Smooth muscle cell (in vitro differentiated cells): ENCODE measurements around the gene MAN1C1. TPM values are rescaled to one million over a fixed set of nuclear protein-coding genes. Genes with fewer than 3 reads are reported as not detected.

ENCODE experiments used
- DNase-seq: peaks from one replicate; lab custom pipeline; 2025; ENCODE audit not compliant: unreplicated experiment; lab: John Stamatoyannopoulos, UW
- H2AFZ ChIP-seq: fragments of 200-600 bp; sonication (generic); 2 replicates; pipeline ENCODE4 v1.6.0; 2016; ENCODE audit warnings: antibody characterized with exemption, low read depth, mild to moderate bottlenecking
- H3F3A ChIP-seq: fragments of 200-600 bp; sonication (generic); 2 replicates; pipeline ENCODE4 v1.6.0; 2017; ENCODE audit warnings: antibody characterized with exemption, low read depth
- H3K27ac ChIP-seq: fragments of 200-600 bp; sonication (generic); 2 replicates; pipeline ENCODE4 v1.5.1; 2016; ENCODE audit warnings: low read depth, mild to moderate bottlenecking
- H3K27me3 ChIP-seq: fragments of 200-600 bp; sonication (generic); 2 replicates; pipeline ENCODE4 v1.6.1; 2016; ENCODE audit warnings: low read depth, mild to moderate bottlenecking
- H3K36me3 ChIP-seq: fragments of 200-600 bp; sonication (generic); 2 replicates; pipeline ENCODE4 v1.5.1; 2016; ENCODE audit warnings: low read depth
- H3K4me1 ChIP-seq: fragments of 200-600 bp; sonication (generic); 2 replicates; pipeline ENCODE4 v1.5.1; 2016; ENCODE audit warnings: low read depth
- H3K4me2 ChIP-seq: fragments of 200-600 bp; sonication (generic); 2 replicates; pipeline ENCODE4 v1.6.0; 2016; ENCODE audit warnings: mild to moderate bottlenecking
- H3K4me3 ChIP-seq: fragments of 200-600 bp; sonication (generic); 2 replicates; pipeline ENCODE4 v1.5.1; 2016; ENCODE audit warnings: mild to moderate bottlenecking
- H3K79me2 ChIP-seq: fragments of 200-600 bp; sonication (generic); 2 replicates; pipeline ENCODE4 v1.6.0; 2016; ENCODE audit warnings: low read depth, mild to moderate bottlenecking
- H3K9ac ChIP-seq: fragments of 200-600 bp; sonication (generic); 2 replicates; pipeline ENCODE4 v1.6.0; 2016; ENCODE audit warnings: low read depth
- H3K9me3 ChIP-seq: fragments of 200-600 bp; sonication (generic); replicated peaks from 2 replicates; pipeline ENCODE4 v1.5.1; 2016; ENCODE audit warnings: low read depth
- H4K20me1 ChIP-seq: fragments of 200-600 bp; sonication (generic); 2 replicates; pipeline ENCODE4 v1.6.0; 2016; ENCODE audit warnings: low read depth
- WGBS: methylation state at CpG from one replicate; pipeline ENCODE4 v1.1.7; 2016; ENCODE audit warnings: low lambda C conversion rate; 5-methylcytosine and 5-hydroxymethylcytosine counted together
- polyA plus RNA-seq: library from polyadenylated mRNA; unstranded; fragments of >200 nt; fragmentation: Nextera tagmentation; extraction: Ambion mirVana; gene quantifications from 2 replicates; pipeline ENCODE4 v1.2.1, GENCODE V29; 2016
- total RNA-seq: library from RNA; depleted of rRNA; stranded (reverse); fragments of >200 nt; gene quantifications from 2 replicates; pipeline ENCODE4 v1.2.3, GENCODE V29; 2014
- TF ChIP-seq, protein P1 (sequence below): fragments of 200-600 bp; sonication (generic); IDR thresholded peaks from 2 replicates; pipeline ENCODE4 v1.5.1; 2017; ENCODE audit warnings: borderline replicate concordance, mild to moderate bottlenecking, antibody characterized with exemption; ENCODE audit not compliant: insufficient read depth, poor library complexity, severe bottlenecking

The MAN1C1 gene
- total and polyA plus RNA-seq, 2 experiments from 2014 or later: 4.4 to 10.5 TPM

DNA sequence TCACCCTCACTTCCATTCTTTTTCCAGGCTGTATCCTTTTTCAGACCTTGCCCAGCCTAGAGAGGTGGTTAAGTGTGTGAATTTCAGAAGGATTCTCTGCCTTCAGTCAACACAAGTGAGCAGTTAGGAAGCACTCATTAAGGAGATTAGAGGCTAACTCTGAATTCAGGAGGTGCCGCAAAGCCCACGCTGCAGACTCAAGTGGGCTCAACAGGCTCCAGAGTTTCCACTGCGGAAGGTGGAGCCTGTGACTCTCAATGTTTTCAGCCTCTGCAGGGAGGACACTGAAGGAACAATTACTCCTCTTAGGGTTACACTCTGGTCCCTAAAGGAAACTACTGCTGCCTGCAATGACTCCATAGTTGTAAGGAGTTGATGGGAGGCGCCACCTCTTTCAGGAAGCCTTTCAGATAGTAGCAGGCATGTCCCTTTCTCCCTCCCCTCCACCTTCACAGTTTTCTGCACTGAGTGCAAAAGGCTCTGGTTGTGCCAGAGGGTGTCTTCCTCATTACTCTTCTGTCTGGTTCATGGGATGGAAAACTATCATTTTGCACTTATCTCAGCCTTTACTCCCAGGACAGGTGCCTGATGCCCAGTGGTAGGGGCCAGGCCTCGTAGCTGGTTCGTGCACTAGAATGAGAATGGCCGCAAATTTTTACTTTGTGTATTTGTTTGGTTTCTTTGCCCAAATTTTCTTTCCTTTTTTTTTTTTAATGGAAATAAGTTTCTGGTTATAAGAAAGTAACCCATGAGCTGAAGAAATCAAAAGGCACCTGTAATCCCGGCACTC lies 128.2 kb downstream of the MAN1C1 start:
- H3K36me3 ChIP-seq: no peaks in the 10 kb centered on the region
- H3K79me2 ChIP-seq: no peaks in the 10 kb centered on the region
- H2AFZ ChIP-seq: no peak overlapping the region
- no peaks in the 10 kb centered on the region for H3K9me3 ChIP-seq
- peaks cover 9% of the 10 kb centered on the region for H3K4me1 ChIP-seq
- no peak overlapping the region for H3K9ac ChIP-seq
- TF ChIP-seq, protein P1, sequence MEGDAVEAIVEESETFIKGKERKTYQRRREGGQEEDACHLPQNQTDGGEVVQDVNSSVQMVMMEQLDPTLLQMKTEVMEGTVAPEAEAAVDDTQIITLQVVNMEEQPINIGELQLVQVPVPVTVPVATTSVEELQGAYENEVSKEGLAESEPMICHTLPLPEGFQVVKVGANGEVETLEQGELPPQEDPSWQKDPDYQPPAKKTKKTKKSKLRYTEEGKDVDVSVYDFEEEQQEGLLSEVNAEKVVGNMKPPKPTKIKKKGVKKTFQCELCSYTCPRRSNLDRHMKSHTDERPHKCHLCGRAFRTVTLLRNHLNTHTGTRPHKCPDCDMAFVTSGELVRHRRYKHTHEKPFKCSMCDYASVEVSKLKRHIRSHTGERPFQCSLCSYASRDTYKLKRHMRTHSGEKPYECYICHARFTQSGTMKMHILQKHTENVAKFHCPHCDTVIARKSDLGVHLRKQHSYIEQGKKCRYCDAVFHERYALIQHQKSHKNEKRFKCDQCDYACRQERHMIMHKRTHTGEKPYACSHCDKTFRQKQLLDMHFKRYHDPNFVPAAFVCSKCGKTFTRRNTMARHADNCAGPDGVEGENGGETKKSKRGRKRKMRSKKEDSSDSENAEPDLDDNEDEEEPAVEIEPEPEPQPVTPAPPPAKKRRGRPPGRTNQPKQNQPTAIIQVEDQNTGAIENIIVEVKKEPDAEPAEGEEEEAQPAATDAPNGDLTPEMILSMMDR: no peak
- H3K4me3 ChIP-seq: no peak overlapping the region
- WGBS: 84% methylated on average over 8 of the region's 8 CpGs
- H3K27me3 ChIP-seq: no peaks in the 10 kb centered on the region
- H4K20me1 ChIP-seq: no peaks in the 10 kb centered on the region
- H3F3A ChIP-seq: no peaks in the 10 kb centered on the region
- no peak overlapping the region for H3K4me2 ChIP-seq
- H3K27ac ChIP-seq: no peak overlapping the region
- no peak for DNase-seq

DNA sequence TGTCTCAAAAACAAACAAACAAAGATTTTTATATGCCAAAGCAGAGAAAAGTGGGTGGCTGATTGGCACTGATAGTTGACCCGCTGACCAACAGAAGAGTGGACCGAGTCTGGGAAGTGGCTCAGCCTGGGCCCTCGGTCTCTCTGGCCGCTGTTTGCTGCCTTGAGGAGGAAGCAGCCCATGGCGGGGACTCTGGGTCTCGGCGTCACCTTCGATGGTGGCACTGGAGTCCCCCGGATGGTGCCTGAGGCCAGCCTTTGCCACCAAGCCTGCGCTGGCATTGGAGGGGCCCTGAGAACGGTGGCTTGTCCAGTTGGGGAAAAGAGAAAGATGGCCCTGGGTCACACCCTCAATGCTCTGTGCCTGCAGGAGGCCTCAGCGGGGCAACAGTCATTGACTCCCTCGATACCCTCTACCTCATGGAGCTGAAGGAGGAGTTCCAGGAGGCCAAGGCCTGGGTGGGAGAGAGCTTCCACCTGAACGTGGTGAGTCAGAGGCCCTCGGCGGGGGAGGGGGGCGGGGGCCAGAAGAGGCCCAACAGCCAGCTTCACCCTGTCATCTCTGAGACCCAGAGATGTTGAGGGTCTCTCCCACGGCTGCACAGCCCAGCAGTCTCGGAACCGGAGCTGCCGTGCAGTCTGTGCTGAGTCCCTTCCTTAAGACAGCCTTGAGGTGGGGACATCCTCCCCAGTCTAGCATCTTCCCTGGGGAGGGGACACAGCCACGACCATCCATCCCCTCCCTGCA lies 129.9 kb downstream of the MAN1C1 start:
- TF ChIP-seq, protein P1: no peak
- H3K4me2 ChIP-seq: no peak overlapping the region
- no peak overlapping the region for H2AFZ ChIP-seq
- H3K4me1 ChIP-seq: peaks cover 9% of the 10 kb centered on the region
- no peaks in the 10 kb centered on the region for H3K9me3 ChIP-seq
- WGBS: 97% methylated on average over 21 of the region's 22 CpGs
- no peaks in the 10 kb centered on the region for H3F3A ChIP-seq
- no peak overlapping the region for H3K27ac ChIP-seq
- H3K79me2 ChIP-seq: no peaks in the 10 kb centered on the region
- H3K9ac ChIP-seq: no peak overlapping the region
- DNase-seq: no peak
- H3K36me3 ChIP-seq: no peaks in the 10 kb centered on the region
- H3K4me3 ChIP-seq: no peak overlapping the region
- H4K20me1 ChIP-seq: no peaks in the 10 kb centered on the region
- no peaks in the 10 kb centered on the region for H3K27me3 ChIP-seq

DNA sequence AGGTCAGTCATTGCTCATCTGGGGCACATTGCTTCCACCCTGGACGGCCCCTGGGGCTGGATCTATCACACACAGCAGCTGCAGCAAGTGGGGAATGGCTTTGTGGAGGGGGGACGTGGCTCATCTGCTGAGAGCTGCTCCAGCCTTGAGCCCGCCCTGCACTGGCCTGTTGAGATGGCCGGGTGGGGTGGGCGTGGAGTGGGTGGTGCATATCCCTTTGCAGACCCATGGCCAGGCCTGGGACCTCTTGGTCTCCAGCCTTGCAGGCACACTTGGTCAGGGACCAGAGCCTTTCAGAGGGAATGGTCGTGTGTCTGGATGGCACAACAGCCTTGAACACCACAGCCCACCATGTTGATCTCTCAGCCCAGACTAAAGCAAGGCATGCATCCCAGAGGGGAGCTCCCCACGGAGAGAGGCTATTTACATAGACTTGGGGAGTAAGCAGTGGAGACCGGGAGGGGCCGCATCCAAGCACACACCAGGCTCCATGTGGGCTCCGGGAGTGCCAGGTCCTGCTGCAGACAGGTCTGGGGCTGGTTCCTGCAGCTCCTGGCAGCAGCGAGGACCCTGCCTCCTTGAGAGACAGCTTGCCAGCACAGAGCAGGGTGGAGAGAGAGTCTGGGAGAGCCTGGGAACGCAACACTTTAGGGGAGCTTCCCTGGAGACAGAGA lies 130.6 kb downstream of the MAN1C1 start:
- Histone ChIP-seq H3K27me3 (no peaks in the 10 kb centered on the region), H3K36me3 (no peaks in the 10 kb centered on the region), H3K27ac (no peak overlapping the region), H3K4me1 (peaks cover 9% of the 10 kb centered on the region), H3F3A (no peaks in the 10 kb centered on the region), H3K4me3 (no peak overlapping the region), H4K20me1 (no peaks in the 10 kb centered on the region), H3K9ac (no peak overlapping the region), H3K9me3 (no peaks in the 10 kb centered on the region), H3K4me2 (no peak overlapping the region), H2AFZ (no peak overlapping the region), H3K79me2 (no peaks in the 10 kb centered on the region)
- WGBS: 80% methylated on average over 12 of the region's 12 CpGs
- TF ChIP-seq, protein P1: no peak
- DNase-seq: no peak
